Loucy (cell line): ENCODE results near the gene ANXA4.

Experiments
- H2AFZ ChIP-seq: fragments of 200-600 bp; sonication (generic); 2 replicates; pipeline ENCODE4 v1.6.0; 2016; ENCODE audit warnings: antibody characterized with exemption, mild to moderate bottlenecking, low read length, moderate library complexity
- H3F3A ChIP-seq: fragments of 200-600 bp; 2 replicates; pipeline ENCODE4 v1.6.0; 2016; ENCODE audit warnings: antibody characterized with exemption, low read depth, mild to moderate bottlenecking
- H3K27me3 ChIP-seq: fragments of 200-600 bp; sonication (generic); 2 replicates; pipeline ENCODE4 v1.6.1; 2014; ENCODE audit warnings: low read length, mild to moderate bottlenecking; ENCODE audit not compliant: insufficient read depth, poor library complexity, severe bottlenecking
- H3K36me3 ChIP-seq: fragments of 200-600 bp; sonication (generic); 2 replicates; pipeline ENCODE4 v1.6.1; 2016; ENCODE audit warnings: low read length; ENCODE audit not compliant: insufficient read depth
- H3K4me1 ChIP-seq: fragments of 200-600 bp; sonication (generic); 2 replicates; pipeline ENCODE4 v1.5.1; 2014; ENCODE audit warnings: low read length, mild to moderate bottlenecking; ENCODE audit not compliant: insufficient read depth, poor library complexity, severe bottlenecking
- H3K4me2 ChIP-seq: fragments of 200-600 bp; sonication (generic); 2 replicates; pipeline ENCODE4 v1.6.0; 2014; ENCODE audit warnings: antibody characterized with exemption, low read length, low read depth, mild to moderate bottlenecking; ENCODE audit not compliant: poor library complexity, severe bottlenecking
- H3K4me3 ChIP-seq: fragments of 200-600 bp; sonication (generic); 2 replicates; pipeline ENCODE4 v1.5.1; 2014; ENCODE audit warnings: low read length, mild to moderate bottlenecking, mixed read lengths; ENCODE audit not compliant: poor library complexity, severe bottlenecking
- H3K79me2 ChIP-seq: fragments of 200-600 bp; sonication (generic); 2 replicates; pipeline ENCODE4 v1.6.1; 2014; ENCODE audit warnings: low read length; ENCODE audit not compliant: insufficient read depth
- H3K9ac ChIP-seq: fragments of 200-600 bp; sonication (generic); 2 replicates; pipeline ENCODE4 v1.6.0; 2014; ENCODE audit warnings: mild to moderate bottlenecking, low read depth, low read length, moderate library complexity; ENCODE audit not compliant: poor library complexity, severe bottlenecking
- H3K9me2 ChIP-seq: fragments of 200-600 bp; sonication (generic); replicated peaks from 2 replicates; pipeline ENCODE4 v1.6.1; 2016; ENCODE audit warnings: low read depth, low read length, mixed read lengths
- H3K9me3 ChIP-seq: fragments of 200-600 bp; sonication (generic); 2 replicates; pipeline ENCODE4 v1.6.1; 2014; ENCODE audit warnings: mild to moderate bottlenecking, antibody characterized with exemption, low read length, low read depth; ENCODE audit not compliant: insufficient read depth
- H4K20me1 ChIP-seq: fragments of 200-600 bp; sonication (generic); 2 replicates; pipeline ENCODE4 v1.6.0; 2014; ENCODE audit warnings: antibody characterized with exemption, low read length, mild to moderate bottlenecking; ENCODE audit not compliant: insufficient read depth, poor library complexity, severe bottlenecking
- CTCF ChIP-seq: fragments of 200-600 bp; sonication (generic); conservative IDR thresholded peaks from 2 replicates; pipeline ENCODE4 v1.5.1; 2014; ENCODE audit warnings: mild to moderate bottlenecking, antibody characterized with exemption, low read length
- EZH2phosphoT487 ChIP-seq: fragments of 200-600 bp; IDR thresholded peaks from 2 replicates; pipeline ENCODE4 v1.6.1; 2018; ENCODE audit warnings: antibody characterized with exemption, mild to moderate bottlenecking, moderate library complexity, borderline replicate concordance

Gene ANXA4

GRCh38 chr2:69718338-69718965 lies 23.5 kb upstream of the ANXA4 start:
- H3F3A ChIP-seq: no peaks in the 10 kb centered on the region
- H3K9me2 ChIP-seq: no peaks in the 10 kb centered on the region
- H3K27me3 ChIP-seq: no peaks in the 10 kb centered on the region
- H3K4me1 ChIP-seq: peaks cover 4% of the 10 kb centered on the region
- H3K4me2 ChIP-seq: no peak overlapping the region
- H3K9ac ChIP-seq: no peak overlapping the region
- H4K20me1 ChIP-seq: no peaks in the 10 kb centered on the region
- no peaks in the 10 kb centered on the region for H3K36me3 ChIP-seq
- no peaks in the 10 kb centered on the region for H3K9me3 ChIP-seq
- TF ChIP-seq CTCF: no peak
- TF ChIP-seq EZH2phosphoT487: no peak
- no peaks in the 10 kb centered on the region for H3K79me2 ChIP-seq
- H2AFZ ChIP-seq: no peak overlapping the region
- H3K4me3 ChIP-seq: no peak overlapping the region

GRCh38 chr2:69720404-69720803 lies 21.5 kb upstream of the ANXA4 start:
- H4K20me1 ChIP-seq: no peaks in the 10 kb centered on the region
- H3K27me3 ChIP-seq: no peaks in the 10 kb centered on the region
- no peaks in the 10 kb centered on the region for H3K79me2 ChIP-seq
- peak; percentile 60 for TF ChIP-seq CTCF
- TF ChIP-seq EZH2phosphoT487: no peak
- H3K9me2 ChIP-seq: no peaks in the 10 kb centered on the region
- no peaks in the 10 kb centered on the region for H3K4me1 ChIP-seq
- H2AFZ ChIP-seq: no peak overlapping the region
- no peak overlapping the region for H3K4me2 ChIP-seq
- no peaks in the 10 kb centered on the region for H3K36me3 ChIP-seq
- H3F3A ChIP-seq: no peaks in the 10 kb centered on the region
- no peak overlapping the region for H3K9ac ChIP-seq
- no peaks in the 10 kb centered on the region for H3K9me3 ChIP-seq
- H3K4me3 ChIP-seq: no peak overlapping the region

- no peaks in the 10 kb centered on the region for H3K4me1 ChIP-seq
- H3K9me2 ChIP-seq: no peaks in the 10 kb centered on the region
- no peaks in the 10 kb centered on the region for H3K9me3 ChIP-seq
- no peaks in the 10 kb centered on the region for H3K36me3 ChIP-seq
- TF ChIP-seq EZH2phosphoT487 (no peak), CTCF (no peak)
- H3K79me2 ChIP-seq: no peaks in the 10 kb centered on the region
- no peak overlapping the region for H3K4me3 ChIP-seq
- H3K9ac ChIP-seq: no peak overlapping the region
- H3F3A ChIP-seq: no peaks in the 10 kb centered on the region
- H2AFZ ChIP-seq: no peak overlapping the region
- no peak overlapping the region for H3K4me2 ChIP-seq
- H3K27me3 ChIP-seq: no peaks in the 10 kb centered on the region
- no peaks in the 10 kb centered on the region for H4K20me1 ChIP-seq
These were observed 20.9 kb upstream of the ANXA4 start for GRCh38 chr2:69721022-69721421.
